Measurements from ENCODE around the gene PDE4A.

DNA sequence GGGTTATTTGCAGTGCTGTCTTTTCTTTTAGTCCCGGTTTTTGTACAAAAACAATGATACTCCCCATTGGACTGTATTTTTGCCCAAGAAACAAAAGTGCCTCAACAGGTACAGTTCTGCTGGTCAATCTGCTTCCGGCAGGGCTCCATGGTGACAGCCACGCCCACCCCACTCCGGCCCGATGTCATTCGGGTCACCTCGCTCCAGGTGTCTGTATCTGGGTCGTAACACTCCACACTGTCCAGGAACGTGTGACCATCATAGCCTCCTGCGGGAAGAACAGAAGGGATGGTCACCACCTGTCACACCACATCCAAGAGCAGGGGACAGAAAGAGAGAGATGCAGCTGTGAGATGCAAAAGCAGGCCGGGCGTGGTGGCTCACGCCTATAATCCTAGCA lies 66.2 kb downstream of the PDE4A start:
- TF ChIP-seq, protein P1, sequence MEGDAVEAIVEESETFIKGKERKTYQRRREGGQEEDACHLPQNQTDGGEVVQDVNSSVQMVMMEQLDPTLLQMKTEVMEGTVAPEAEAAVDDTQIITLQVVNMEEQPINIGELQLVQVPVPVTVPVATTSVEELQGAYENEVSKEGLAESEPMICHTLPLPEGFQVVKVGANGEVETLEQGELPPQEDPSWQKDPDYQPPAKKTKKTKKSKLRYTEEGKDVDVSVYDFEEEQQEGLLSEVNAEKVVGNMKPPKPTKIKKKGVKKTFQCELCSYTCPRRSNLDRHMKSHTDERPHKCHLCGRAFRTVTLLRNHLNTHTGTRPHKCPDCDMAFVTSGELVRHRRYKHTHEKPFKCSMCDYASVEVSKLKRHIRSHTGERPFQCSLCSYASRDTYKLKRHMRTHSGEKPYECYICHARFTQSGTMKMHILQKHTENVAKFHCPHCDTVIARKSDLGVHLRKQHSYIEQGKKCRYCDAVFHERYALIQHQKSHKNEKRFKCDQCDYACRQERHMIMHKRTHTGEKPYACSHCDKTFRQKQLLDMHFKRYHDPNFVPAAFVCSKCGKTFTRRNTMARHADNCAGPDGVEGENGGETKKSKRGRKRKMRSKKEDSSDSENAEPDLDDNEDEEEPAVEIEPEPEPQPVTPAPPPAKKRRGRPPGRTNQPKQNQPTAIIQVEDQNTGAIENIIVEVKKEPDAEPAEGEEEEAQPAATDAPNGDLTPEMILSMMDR (IDR thresholded peaks at IDR 0.05), result no peak
- no peak for TF ChIP-seq ZFX (IDR thresholded peaks at IDR 0.05; ENCODE audit: borderline replicate concordance)
